A673 (cell line): ENCODE measurements around the gene CCDC102A. TPM values are rescaled to one million over a fixed set of nuclear protein-coding genes. Genes with fewer than 3 reads are reported as not detected.

ENCODE experiments used
- BruUV-seq: library from RNA; stranded (reverse); fragments of 400-500 nt; replicated peaks from 2 replicates; lab custom pipeline; 2021; lab: Mats Ljungman, UMichigan
- CTCF ChIA-PET: fragments of 300-600 bp; sonication (Branson Sonifier 250); formaldehyde crosslinking; loops from one replicate; lab custom pipeline; 2022; ENCODE audit warnings: antibody characterized with exemption; lab: Charles Lee
- POLR2A ChIA-PET: fragments of 300-600 bp; sonication (Branson Sonifier 250); formaldehyde crosslinking; loops from one replicate; lab custom pipeline; 2022; ENCODE audit warnings: antibody characterized with exemption; ENCODE audit not compliant: low non-redundant PET; lab: Charles Lee
- DNase-seq: peaks from one replicate; pipeline ENCODE4 v3.0.0-alpha.2; 2015; ENCODE audit warnings: low spot score
- H3K27ac ChIP-seq: fragments of 200-600 bp; sonication (generic); 2 replicates; pipeline ENCODE4 v1.5.1; 2016; ENCODE audit warnings: mixed run types, low read depth, mild to moderate bottlenecking, mixed read lengths, antibody characterized with exemption, low read length; ENCODE audit not compliant: poor library complexity, severe bottlenecking
- H3K27me3 ChIP-seq: fragments of 200-600 bp; sonication (generic); replicated peaks from 2 replicates; pipeline ENCODE4 v1.6.1; 2017; ENCODE audit warnings: mixed run types, low read depth, mild to moderate bottlenecking, mixed read lengths, antibody characterized with exemption, low read length; ENCODE audit not compliant: insufficient read depth, poor library complexity
- H3K36me3 ChIP-seq: fragments of 200-600 bp; sonication (generic); 2 replicates; pipeline ENCODE4 v1.6.1; 2016; ENCODE audit warnings: mixed run types, mild to moderate bottlenecking, mixed read lengths, antibody characterized with exemption, low read length; ENCODE audit not compliant: insufficient read depth, poor library complexity, severe bottlenecking
- H3K4me1 ChIP-seq: fragments of 200-600 bp; sonication (generic); 2 replicates; pipeline ENCODE4 v1.6.1; 2017; ENCODE audit warnings: mixed run types, mild to moderate bottlenecking, mixed read lengths, antibody characterized with exemption, low read length; ENCODE audit not compliant: insufficient read depth, poor library complexity, severe bottlenecking
- H3K4me3 ChIP-seq: fragments of 200-600 bp; sonication (generic); 2 replicates; pipeline ENCODE4 v1.5.1; 2016; ENCODE audit warnings: low read depth, mixed run types, mild to moderate bottlenecking, mixed read lengths, low read length; ENCODE audit not compliant: poor library complexity, severe bottlenecking
- H3K9me3 ChIP-seq: fragments of 200-600 bp; sonication (generic); 2 replicates; pipeline ENCODE4 v1.6.1; 2016; ENCODE audit warnings: mixed run types, low read depth, mild to moderate bottlenecking, mixed read lengths, antibody characterized with exemption, low read length; ENCODE audit not compliant: poor library complexity, severe bottlenecking
- CTCF ChIP-seq: fragments of 300-800, 200-600 bp; sonication (generic); conservative IDR thresholded peaks from 2 replicates; pipeline ENCODE4 v1.5.1; 2017; ENCODE audit warnings: low read depth, mild to moderate bottlenecking, antibody characterized with exemption, low read length, moderate library complexity, mixed read lengths
- EZH2 ChIP-seq: fragments of 200-600 bp; sonication (generic); IDR thresholded peaks from 2 replicates; pipeline ENCODE4 v1.6.1; 2017; ENCODE audit warnings: borderline replicate concordance, low read depth, mild to moderate bottlenecking, mixed read lengths, antibody characterized with exemption, low read length; ENCODE audit not compliant: poor library complexity, severe bottlenecking
- intact Hi-C: fragments of 100-400 bp; cut with micrococcal nuclease; formaldehyde crosslinking; loops from one replicate; pipeline ENCODE4 v1.10.0; 2022; ENCODE audit not compliant: unreplicated experiment
- total RNA-seq: library from RNA; stranded (reverse); gene quantifications from 2 replicates; pipeline ENCODE4 v1.2.3, GENCODE V29; 2021

Gene CCDC102A
- total RNA-seq, 1 experiment from 2014 or later, result 10.3 TPM

GRCh38 chr16:57568173-57568678, 31.9 kb upstream of the CCDC102A start:
- ChIA-PET CTCF (no interaction called here), POLR2A (no interaction called here)
- no peaks in the 10 kb centered on the region for H3K9me3 ChIP-seq
- no TSS peak for BruUV-seq
- no peaks in the 10 kb centered on the region for H3K4me1 ChIP-seq
- DNase-seq, result no peak
- no peaks in the 10 kb centered on the region for H3K27me3 ChIP-seq
- no peaks in the 10 kb centered on the region for H3K36me3 ChIP-seq
- H3K4me3 ChIP-seq, result no peak overlapping the region
- intact Hi-C loops, result no loop called here
- TF ChIP-seq EZH2, result no peak
- TF ChIP-seq CTCF, result no peak
- no peak overlapping the region for H3K27ac ChIP-seq

DNA sequence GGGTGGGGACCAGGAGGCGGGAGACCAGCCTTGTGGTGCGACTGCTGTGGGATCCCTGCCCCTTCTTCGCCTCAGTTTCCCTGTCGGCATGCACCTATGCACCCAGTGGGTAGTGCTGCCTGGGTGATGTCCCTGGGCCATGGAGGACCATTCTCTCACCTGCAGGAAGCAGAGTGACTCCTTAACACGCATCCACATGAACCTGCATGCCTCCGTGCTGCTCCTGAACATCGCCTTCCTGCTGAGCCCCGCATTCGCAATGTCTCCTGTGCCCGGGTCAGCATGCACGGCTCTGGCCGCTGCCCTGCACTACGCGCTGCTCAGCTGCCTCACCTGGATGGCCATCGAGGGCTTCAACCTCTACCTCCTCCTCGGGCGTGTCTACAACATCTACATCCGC, 31.3 kb upstream of the CCDC102A start:
- no TSS peak for BruUV-seq
- Histone ChIP-seq H3K4me1 (no peaks in the 10 kb centered on the region), H3K36me3 (no peaks in the 10 kb centered on the region), H3K4me3 (no peak overlapping the region), H3K9me3 (no peaks in the 10 kb centered on the region), H3K27me3 (no peaks in the 10 kb centered on the region), H3K27ac (no peak overlapping the region)
- no peak for DNase-seq
- CTCF ChIA-PET, result no interaction called here
- intact Hi-C loops, result no loop called here
- TF ChIP-seq CTCF, result no peak
- TF ChIP-seq EZH2, result no peak
- POLR2A ChIA-PET, result no interaction called here

DNA sequence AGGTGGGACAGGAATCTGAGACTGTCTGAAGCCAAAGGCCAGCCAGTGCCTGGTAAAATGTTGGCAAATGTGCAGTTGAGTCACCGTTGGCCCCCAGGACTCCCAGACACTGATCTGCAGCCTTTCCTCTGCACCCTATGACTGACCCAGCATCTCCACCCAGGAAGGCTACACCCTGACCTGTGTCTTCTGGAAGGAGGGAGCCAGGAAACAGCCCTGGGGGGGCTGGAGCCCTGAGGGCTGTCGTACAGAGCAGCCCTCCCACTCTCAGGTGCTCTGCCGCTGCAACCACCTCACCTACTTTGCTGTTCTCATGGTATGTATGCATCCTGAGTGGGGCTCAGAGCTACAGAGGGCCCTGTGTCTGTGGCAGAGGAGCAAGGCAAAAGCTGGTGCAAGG, 30.1 kb upstream of the CCDC102A start:
- BruUV-seq, result no TSS peak
- no peak overlapping the region for H3K4me3 ChIP-seq
- no peaks in the 10 kb centered on the region for H3K4me1 ChIP-seq
- ChIA-PET POLR2A (no interaction called here), CTCF (no interaction called here)
- intact Hi-C loops, result no loop called here
- TF ChIP-seq CTCF (no peak), EZH2 (no peak)
- DNase-seq, result no peak
- no peaks in the 10 kb centered on the region for H3K9me3 ChIP-seq
- no peak overlapping the region for H3K27ac ChIP-seq
- no peaks in the 10 kb centered on the region for H3K27me3 ChIP-seq
- no peaks in the 10 kb centered on the region for H3K36me3 ChIP-seq
